Skeletal muscle cell (primary cell): ENCODE data around the gene GPR89B.
"Not testable (repeated sequence)": the region's sequence is repeated elsewhere in the genome, so short reads cannot be mapped to it uniquely, and the experiment has no call there.

Source experiments
- DNase-seq: peaks from one replicate; pipeline ENCODE4 v3.0.0-alpha.2; 2010; ENCODE audit warnings: low read depth
- H3K4me3 ChIP-seq: 2 replicates; pipeline ENCODE4 v1.5.1; 2011; ENCODE audit warnings: low read depth, mild to moderate bottlenecking, control low read depth, low read length, moderate library complexity

GPR89B gene

GRCh38 chr1:147928236-147929132, at the start of gene GPR89B:
TSS of gene GPR89B (plus strand) at chr1:147928420. CDS start at chr1:147928537, 117 bp downstream.
- DNase-seq: peak; percentile 41
- peak within 1 kb of the TSS; percentile 71 for H3K4me3 ChIP-seq

- no peak overlapping the region for H3K4me3 ChIP-seq
- no peak for DNase-seq
Measured at GRCh38 chr1:147879911-147880310, 48.3 kb upstream of the GPR89B start.

GRCh38 chr1:147882535-147882934, 45.7 kb upstream of the GPR89B start:
- no peak overlapping the region for H3K4me3 ChIP-seq
- DNase-seq: no peak

- H3K4me3 ChIP-seq: no peak overlapping the region
- peak; percentile 4 for DNase-seq
Measured at GRCh38 chr1:147890177-147890790, 37.9 kb upstream of the GPR89B start.

- H3K4me3 ChIP-seq: no peak overlapping the region
- DNase-seq: no peak
Measured at GRCh38 chr1:147891088-147891487, 37.1 kb upstream of the GPR89B start.

- DNase-seq: no peak
- H3K4me3 ChIP-seq: no peak overlapping the region
Measured at GRCh38 chr1:147892216-147892615, 36.0 kb upstream of the GPR89B start.

GRCh38 chr1:147892731-147893214, 35.4 kb upstream of the GPR89B start:
- DNase-seq: peak; percentile 19

GRCh38 chr1:147895123-147895522, 33.1 kb upstream of the GPR89B start:
- H3K4me3 ChIP-seq: no peak overlapping the region
- DNase-seq: no peak

More at GRCh38 chr1:147892731-147893214, 35.4 kb upstream of the GPR89B start:
- no peak overlapping the region for H3K4me3 ChIP-seq

- no peak for DNase-seq
- no peak overlapping the region for H3K4me3 ChIP-seq
Measured at GRCh38 chr1:147897029-147897752, 31.0 kb upstream of the GPR89B start.

GRCh38 chr1:147897789-147898188, 30.4 kb upstream of the GPR89B start:
- DNase-seq: no peak

GRCh38 chr1:147902253-147902845, 25.9 kb upstream of the GPR89B start, which contains the start of gene GJA8:
TSS of gene GJA8 (plus strand) at chr1:147902795. CDS start at chr1:147907956, 5,161 bp downstream.
- H3K4me3 ChIP-seq: no peak within 1 kb of the TSS
- no peak for DNase-seq

More at GRCh38 chr1:147897789-147898188, 30.4 kb upstream of the GPR89B start:
- H3K4me3 ChIP-seq: no peak overlapping the region

- DNase-seq: no peak
- no peak overlapping the region for H3K4me3 ChIP-seq
Measured at GRCh38 chr1:147904726-147905125, 23.5 kb upstream of the GPR89B start.

- DNase-seq: no peak
- H3K4me3 ChIP-seq: no peak overlapping the region
Measured at GRCh38 chr1:147907786-147908509, 20.3 kb upstream of the GPR89B start.

GRCh38 chr1:147912553-147912952, 15.7 kb upstream of the GPR89B start:
- H3K4me3 ChIP-seq: no peak overlapping the region
- DNase-seq: no peak

- H3K4me3 ChIP-seq: no peak overlapping the region
Measured at GRCh38 chr1:147913362-147913942, 14.8 kb upstream of the GPR89B start.

GRCh38 chr1:147919896-147920295, 8.3 kb upstream of the GPR89B start:
- no peak for DNase-seq
- no peak overlapping the region for H3K4me3 ChIP-seq

More at GRCh38 chr1:147913362-147913942, 14.8 kb upstream of the GPR89B start:
- DNase-seq: no peak

GRCh38 chr1:147924813-147925212, 3.4 kb upstream of the GPR89B start:
- no peak for DNase-seq
- H3K4me3 ChIP-seq: no peak overlapping the region

GRCh38 chr1:147927215-147927614, 1.0 kb upstream of the GPR89B start:
- DNase-seq: not testable (repeated sequence)

More at GRCh38 chr1:147927215-147927614, 1.0 kb upstream of the GPR89B start:
- H3K4me3 ChIP-seq: not testable (repeated sequence)
